Gastroesophageal sphincter (tissue), 3 donors: ENCODE results near the gene DNA2.

Experiments used
- CTCF ChIP-seq, 4 experiments: fragments of 200-600 bp in 2 of 4; fragments of 450-650 bp in 2 of 4; sonication (generic) in 1 of 4; IDR thresholded peaks; one replicate each; pipeline ENCODE4 v1.5.1; 2017 to 2019; ENCODE audit warnings: antibody characterized with exemption in 4 of 4, mild to moderate bottlenecking in 2 of 4, moderate library complexity in 2 of 4
- EP300 ChIP-seq: sonication (generic); formaldehyde crosslinking; IDR thresholded peaks from one replicate; pipeline ENCODE4 v1.6.1; 2017; ENCODE audit warnings: antibody characterized with exemption, mild to moderate bottlenecking
- POLR2AphosphoS5 ChIP-seq: sonication (generic); formaldehyde crosslinking; IDR thresholded peaks from one replicate; pipeline ENCODE4 v1.6.1; 2017; ENCODE audit warnings: antibody characterized with exemption

- TF ChIP-seq CTCF (IDR thresholded peaks at IDR 0.05) = no peak
- no peak for TF ChIP-seq POLR2AphosphoS5
- no peak for TF ChIP-seq EP300
Observed at GRCh38 chr10:68502846-68503245, 31.1 kb upstream of the DNA2 start.
